ENCODE data around the gene AMBP.

- TF ChIP-seq EZH2 (IDR thresholded peaks at IDR 0.05; ENCODE audit: borderline replicate concordance, low read depth, low read length, poor library complexity, severe bottlenecking) (no peak), CTCF (conservative IDR thresholded peaks at IDR 0.05; ENCODE audit: low read depth, low read length) (no peak)
These were observed 10.6 kb upstream of the AMBP start for GRCh38 chr9:114088571-114089170.

Measured in A673 (cell line).